ENCODE results near the gene PRRT1B.
"Not testable (repeated sequence)": the region's sequence is repeated elsewhere in the genome, so short reads cannot be mapped to it uniquely, and the experiment has no call there.

The PRRT1B gene

GRCh38 chr9:131523086-131523388 lies 22.3 kb upstream of the PRRT1B start:
- DNase-seq: no peak

GRCh38 chr9:131523451-131524435 lies 21.6 kb upstream of the PRRT1B start:
- DNase-seq: no peak

- DNase-seq: no peak
Observed at GRCh38 chr9:131524665-131525315, 20.5 kb upstream of the PRRT1B start.

- no peak for DNase-seq
Observed at GRCh38 chr9:131525643-131526565, 19.4 kb upstream of the PRRT1B start.

- no peak for DNase-seq
Observed at GRCh38 chr9:131528186-131528585, 17.1 kb upstream of the PRRT1B start.

- DNase-seq: no peak
Observed at GRCh38 chr9:131528886-131529505, 16.3 kb upstream of the PRRT1B start.

GRCh38 chr9:131529597-131530545 lies 15.5 kb upstream of the PRRT1B start:
- DNase-seq: no peak

- peak; percentile 35 for DNase-seq
Observed at GRCh38 chr9:131530546-131530919, 14.8 kb upstream of the PRRT1B start.

GRCh38 chr9:131530920-131531832 lies 14.1 kb upstream of the PRRT1B start, which contains the start of gene UCK1:
TSS of gene UCK1 (minus strand) at chr9:131531263. CDS start at chr9:131531174, 89 bp downstream.
- DNase-seq: peak; percentile 84

GRCh38 chr9:131534721-131535237 lies 10.5 kb upstream of the PRRT1B start:
- DNase-seq: no peak

- no peak for DNase-seq
Observed at GRCh38 chr9:131537946-131538345, 7.4 kb upstream of the PRRT1B start.

GRCh38 chr9:131539223-131539923 lies 6.0 kb upstream of the PRRT1B start:
- DNase-seq: no peak

GRCh38 chr9:131543141-131543540 lies 2.2 kb upstream of the PRRT1B start:
- no peak for DNase-seq

GRCh38 chr9:131545786-131546335 lies 538 bp downstream of the PRRT1B start:
- no peak for DNase-seq

- no peak for DNase-seq
Observed at GRCh38 chr9:131546336-131547084, 1.2 kb downstream of the PRRT1B start.

- DNase-seq: not testable (repeated sequence)
Observed at GRCh38 chr9:131549186-131549585, 3.9 kb downstream of the PRRT1B start.

- not testable (repeated sequence) for DNase-seq
Observed at GRCh38 chr9:131550465-131550864, 5.1 kb downstream of the PRRT1B start.

GRCh38 chr9:131552030-131552429 lies 6.7 kb downstream of the PRRT1B start:
- no peak for DNase-seq
